WTC11 (cell line): ENCODE measurements around the gene EDEM2. TPM values are rescaled to one million over a fixed set of nuclear protein-coding genes. Genes with fewer than 3 reads are reported as not detected.

Experiments
- ATAC-seq: fragments of 200-7000 bp; cut with Tn5 transposase; 2 replicates; pipeline ENCODE4 v1.10.0; 2021; ENCODE audit warnings: mild to moderate bottlenecking, moderate library complexity
- CTCF ChIA-PET: fragments of 300-600 bp; sonication (Branson Sonifier 250); formaldehyde crosslinking; loops from one replicate; lab custom pipeline; 2021; ENCODE audit warnings: antibody characterized with exemption; lab: Charles Lee
- POLR2A ChIA-PET: fragments of 350-600 bp; sonication (Branson Sonifier 250); formaldehyde crosslinking; loops from one replicate; lab custom pipeline; 2021; ENCODE audit warnings: antibody characterized with exemption; lab: Charles Lee
- DNase-seq: peaks from one replicate; pipeline ENCODE4 v3.0.0; 2021; ENCODE audit warnings: low spot score
- H3K27ac Mint-ChIP-seq: 2 replicates; pipeline ENCODE4 v1.8.0; 2021; ENCODE audit warnings: mixed read lengths
- H3K27me3 Mint-ChIP-seq: 2 replicates; pipeline ENCODE4 v1.8.0; 2021; ENCODE audit warnings: low read depth, mild to moderate bottlenecking, moderate library complexity, mixed read lengths
- H3K36me3 Mint-ChIP-seq: 2 replicates; pipeline ENCODE4 v1.8.0; 2021; ENCODE audit warnings: mixed read lengths
- H3K4me1 Mint-ChIP-seq: 2 replicates; pipeline ENCODE4 v1.8.0; 2022; ENCODE audit warnings: mixed read lengths
- H3K4me3 Mint-ChIP-seq: 2 replicates; pipeline ENCODE4 v1.8.0; 2021; ENCODE audit warnings: mild to moderate bottlenecking, moderate library complexity, mixed read lengths
- H3K9me3 Mint-ChIP-seq: 2 replicates; pipeline ENCODE4 v1.8.0; 2021; ENCODE audit warnings: mixed read lengths
- CTCF ChIP-seq: fragments of 200-600 bp; IDR thresholded peaks from 2 replicates; pipeline ENCODE4 v1.8.0; 2022; ENCODE audit warnings: antibody characterized with exemption
- EMX1 ChIP-seq: fragments of 250-450 bp; sonication (Bioruptor Pico); IDR thresholded peaks from 2 replicates; pipeline ENCODE4 v1.8.0; 2021; ENCODE audit warnings: mild to moderate bottlenecking
- GABPB1 ChIP-seq: sonication (generic); formaldehyde crosslinking; IDR thresholded peaks from 2 replicates; pipeline ENCODE4 v1.8.1; 2023; ENCODE audit warnings: mild to moderate bottlenecking, missing genetic modification reagents
- GRHL2 ChIP-seq: fragments of 250-450 bp; sonication (Bioruptor Pico); IDR thresholded peaks from 2 replicates; pipeline ENCODE4 v1.8.0; 2022; ENCODE audit warnings: mild to moderate bottlenecking, moderate library complexity; ENCODE audit not compliant: insufficient replicate concordance, severe bottlenecking
- HMGXB4 ChIP-seq: sonication (generic); formaldehyde crosslinking; IDR thresholded peaks from 2 replicates; pipeline ENCODE4 v1.8.1; 2023; ENCODE audit warnings: mild to moderate bottlenecking, moderate library complexity, missing genetic modification reagents
- IRF1 ChIP-seq: sonication (generic); formaldehyde crosslinking; IDR thresholded peaks from 2 replicates; pipeline ENCODE4 v1.8.0; 2023; ENCODE audit warnings: missing genetic modification reagents
- NFATC4 ChIP-seq: fragments of 250-450 bp; sonication (Bioruptor Pico); IDR thresholded peaks from 2 replicates; pipeline ENCODE4 v1.9.0; 2021; ENCODE audit warnings: mild to moderate bottlenecking
- NR3C1 ChIP-seq: sonication (generic); formaldehyde crosslinking; conservative IDR thresholded peaks from 2 replicates; pipeline ENCODE4 v1.8.1; 2023; ENCODE audit warnings: low read depth, mild to moderate bottlenecking, missing genetic modification reagents
- PRRX2 ChIP-seq: fragments of 250-450 bp; sonication (Bioruptor Pico); IDR thresholded peaks from 2 replicates; pipeline ENCODE4 v1.8.0; 2021; ENCODE audit warnings: mild to moderate bottlenecking
- RORB ChIP-seq: fragments of 250-450 bp; sonication (Bioruptor Pico); IDR thresholded peaks from 2 replicates; pipeline ENCODE4 v1.9.0; 2021; ENCODE audit warnings: mild to moderate bottlenecking
- SMAD3 ChIP-seq: sonication (generic); formaldehyde crosslinking; IDR thresholded peaks from 2 replicates; pipeline ENCODE4 v1.8.0; 2022; ENCODE audit warnings: missing genetic modification reagents, mild to moderate bottlenecking, borderline replicate concordance
- TP53 ChIP-seq: sonication (generic); formaldehyde crosslinking; IDR thresholded peaks from 2 replicates; pipeline ENCODE4 v1.8.1; 2023; ENCODE audit warnings: mild to moderate bottlenecking, missing genetic modification reagents
- USF2 ChIP-seq: sonication (generic); formaldehyde crosslinking; IDR thresholded peaks from 2 replicates; pipeline ENCODE4 v1.8.1; 2023; ENCODE audit warnings: mild to moderate bottlenecking, missing genetic modification reagents, moderate library complexity
- ZMAT4 ChIP-seq: fragments of 250-450 bp; sonication (Bioruptor Pico); IDR thresholded peaks from 2 replicates; pipeline ENCODE4 v1.9.0; 2021; ENCODE audit warnings: mild to moderate bottlenecking
- ZNF138 ChIP-seq: sonication (generic); formaldehyde crosslinking; conservative IDR thresholded peaks from 2 replicates; pipeline ENCODE4 v1.8.1; 2022; ENCODE audit warnings: mild to moderate bottlenecking, moderate library complexity, missing genetic modification reagents
- ZNF263 ChIP-seq: sonication (generic); formaldehyde crosslinking; IDR thresholded peaks from 2 replicates; pipeline ENCODE4 v1.8.1; 2022; ENCODE audit warnings: low read depth, mild to moderate bottlenecking, moderate library complexity, missing genetic modification reagents
- ZNF396 ChIP-seq: fragments of 250-450 bp; sonication (Bioruptor Pico); IDR thresholded peaks from 2 replicates; pipeline ENCODE4 v1.8.0; 2021; ENCODE audit warnings: mild to moderate bottlenecking, moderate library complexity, borderline replicate concordance
- total RNA-seq: library from RNA; stranded (reverse); gene quantifications from 3 replicates; pipeline ENCODE4 v1.2.3, GENCODE V29; 2021
- TF ChIP-seq, protein P1 (sequence below): sonication (generic); formaldehyde crosslinking; IDR thresholded peaks from 2 replicates; pipeline ENCODE4 v1.8.0; 2022; ENCODE audit warnings: mild to moderate bottlenecking, missing genetic modification reagents
- TF ChIP-seq, protein P2 (sequence below): sonication (generic); formaldehyde crosslinking; IDR thresholded peaks from 2 replicates; pipeline ENCODE4 v1.8.0; 2023; ENCODE audit warnings: mild to moderate bottlenecking, missing genetic modification reagents
- TF ChIP-seq, protein P3 (sequence below): fragments of 250-450 bp; sonication (Bioruptor Pico); IDR thresholded peaks from 2 replicates; pipeline ENCODE4 v1.9.0; 2021; ENCODE audit warnings: moderate library complexity, mild to moderate bottlenecking, inconsistent platforms, borderline replicate concordance
- TF ChIP-seq, protein P4 (sequence below): sonication (generic); formaldehyde crosslinking; IDR thresholded peaks from 2 replicates; pipeline ENCODE4 v1.8.1; 2022; ENCODE audit warnings: low read depth, mild to moderate bottlenecking, moderate library complexity, missing genetic modification reagents, borderline replicate concordance

Gene EDEM2
- total RNA-seq, 1 experiment from 2014 or later = 22.7 TPM

- TF ChIP-seq, protein P1, sequence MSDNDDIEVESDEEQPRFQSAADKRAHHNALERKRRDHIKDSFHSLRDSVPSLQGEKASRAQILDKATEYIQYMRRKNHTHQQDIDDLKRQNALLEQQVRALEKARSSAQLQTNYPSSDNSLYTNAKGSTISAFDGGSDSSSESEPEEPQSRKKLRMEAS (CRISPR knock-in tag) = no peak
- TF ChIP-seq ZNF396 (CRISPR knock-in tag) = no peak
- no peak for TF ChIP-seq ZNF138 (CRISPR knock-in tag)
Observed at GRCh38 chr20:35125753-35126152, 21.4 kb downstream of the EDEM2 start (continued).

GRCh38 chr20:35122756-35123405, 24.3 kb downstream of the EDEM2 start:
- POLR2A ChIA-PET = no interaction called here

GRCh38 chr20:35121186-35121585, 25.9 kb downstream of the EDEM2 start:
- Mint-ChIP-seq H3K4me1 (no peaks in the 10 kb centered on the region), H3K36me3 (peaks cover 45% of the 10 kb centered on the region), H3K27ac (no peak overlapping the region), H3K4me3 (no peak overlapping the region), H3K9me3 (no peaks in the 10 kb centered on the region), H3K27me3 (no peaks in the 10 kb centered on the region)
- no peak for DNase-seq
- ChIA-PET POLR2A (interaction anchor here (0.6 kb wide), 1 partner anchor 132 kb away, joined by 6 read pairs; no protein-coding TSS in a partner anchor), CTCF (interaction anchor here (0.7 kb wide), 1 partner anchor 343 kb away, joined by 4 read pairs; no protein-coding TSS in a partner anchor)
- ATAC-seq = no peak
- TF ChIP-seq PRRX2 (CRISPR knock-in tag) (no peak), HMGXB4 (CRISPR knock-in tag) (no peak), SMAD3 (no peak), USF2 (CRISPR knock-in tag) (no peak), ZNF263 (CRISPR knock-in tag) (no peak), NFATC4 (CRISPR knock-in tag) (no peak), CTCF (no peak), EMX1 (CRISPR knock-in tag) (no peak), GRHL2 (CRISPR knock-in tag) (no peak), GABPB1 (CRISPR knock-in tag) (no peak), IRF1 (CRISPR knock-in tag) (no peak), NR3C1 (no peak), ZMAT4 (CRISPR knock-in tag) (no peak), RORB (CRISPR knock-in tag) (no peak)
- TF ChIP-seq, protein P2, sequence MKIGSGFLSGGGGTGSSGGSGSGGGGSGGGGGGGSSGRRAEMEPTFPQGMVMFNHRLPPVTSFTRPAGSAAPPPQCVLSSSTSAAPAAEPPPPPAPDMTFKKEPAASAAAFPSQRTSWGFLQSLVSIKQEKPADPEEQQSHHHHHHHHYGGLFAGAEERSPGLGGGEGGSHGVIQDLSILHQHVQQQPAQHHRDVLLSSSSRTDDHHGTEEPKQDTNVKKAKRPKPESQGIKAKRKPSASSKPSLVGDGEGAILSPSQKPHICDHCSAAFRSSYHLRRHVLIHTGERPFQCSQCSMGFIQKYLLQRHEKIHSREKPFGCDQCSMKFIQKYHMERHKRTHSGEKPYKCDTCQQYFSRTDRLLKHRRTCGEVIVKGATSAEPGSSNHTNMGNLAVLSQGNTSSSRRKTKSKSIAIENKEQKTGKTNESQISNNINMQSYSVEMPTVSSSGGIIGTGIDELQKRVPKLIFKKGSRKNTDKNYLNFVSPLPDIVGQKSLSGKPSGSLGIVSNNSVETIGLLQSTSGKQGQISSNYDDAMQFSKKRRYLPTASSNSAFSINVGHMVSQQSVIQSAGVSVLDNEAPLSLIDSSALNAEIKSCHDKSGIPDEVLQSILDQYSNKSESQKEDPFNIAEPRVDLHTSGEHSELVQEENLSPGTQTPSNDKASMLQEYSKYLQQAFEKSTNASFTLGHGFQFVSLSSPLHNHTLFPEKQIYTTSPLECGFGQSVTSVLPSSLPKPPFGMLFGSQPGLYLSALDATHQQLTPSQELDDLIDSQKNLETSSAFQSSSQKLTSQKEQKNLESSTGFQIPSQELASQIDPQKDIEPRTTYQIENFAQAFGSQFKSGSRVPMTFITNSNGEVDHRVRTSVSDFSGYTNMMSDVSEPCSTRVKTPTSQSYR = no peak
- TF ChIP-seq, protein P3, sequence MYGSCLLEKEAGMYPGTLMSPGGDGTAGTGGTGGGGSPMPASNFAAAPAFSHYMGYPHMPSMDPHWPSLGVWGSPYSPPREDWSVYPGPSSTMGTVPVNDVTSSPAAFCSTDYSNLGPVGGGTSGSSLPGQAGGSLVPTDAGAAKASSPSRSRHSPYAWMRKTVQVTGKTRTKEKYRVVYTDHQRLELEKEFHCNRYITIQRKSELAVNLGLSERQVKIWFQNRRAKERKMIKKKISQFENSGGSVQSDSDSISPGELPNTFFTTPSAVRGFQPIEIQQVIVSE (CRISPR knock-in tag) = no peak
- TF ChIP-seq, protein P4, sequence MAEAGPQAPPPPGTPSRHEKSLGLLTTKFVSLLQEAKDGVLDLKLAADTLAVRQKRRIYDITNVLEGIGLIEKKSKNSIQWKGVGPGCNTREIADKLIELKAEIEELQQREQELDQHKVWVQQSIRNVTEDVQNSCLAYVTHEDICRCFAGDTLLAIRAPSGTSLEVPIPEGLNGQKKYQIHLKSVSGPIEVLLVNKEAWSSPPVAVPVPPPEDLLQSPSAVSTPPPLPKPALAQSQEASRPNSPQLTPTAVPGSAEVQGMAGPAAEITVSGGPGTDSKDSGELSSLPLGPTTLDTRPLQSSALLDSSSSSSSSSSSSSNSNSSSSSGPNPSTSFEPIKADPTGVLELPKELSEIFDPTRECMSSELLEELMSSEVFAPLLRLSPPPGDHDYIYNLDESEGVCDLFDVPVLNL (CRISPR knock-in tag) = no peak

More at GRCh38 chr20:35122756-35123405, 24.3 kb downstream of the EDEM2 start:
- CTCF ChIA-PET = interaction anchor here (1.2 kb wide), 1 partner anchor 22 kb away, joined by 4 read pairs; no protein-coding TSS in a partner anchor
- H3K36me3 Mint-ChIP-seq = peaks cover 52% of the 10 kb centered on the region
- H3K9me3 Mint-ChIP-seq = no peaks in the 10 kb centered on the region
- DNase-seq (no peak), ATAC-seq (no peak)
- no peak for TF ChIP-seq TP53 (CRISPR knock-in tag)
- no peaks in the 10 kb centered on the region for H3K4me1 Mint-ChIP-seq
- H3K4me3 Mint-ChIP-seq = no peak overlapping the region
- no peaks in the 10 kb centered on the region for H3K27me3 Mint-ChIP-seq
- H3K27ac Mint-ChIP-seq = no peak overlapping the region
